NCI-H226 (cell line): Measurements from ENCODE around the gene SYNDIG1.

ENCODE experiments used
- DNase-seq: peaks from one replicate; pipeline ENCODE4 v3.0.0-alpha.2; 2015

SYNDIG1 gene

DNA sequence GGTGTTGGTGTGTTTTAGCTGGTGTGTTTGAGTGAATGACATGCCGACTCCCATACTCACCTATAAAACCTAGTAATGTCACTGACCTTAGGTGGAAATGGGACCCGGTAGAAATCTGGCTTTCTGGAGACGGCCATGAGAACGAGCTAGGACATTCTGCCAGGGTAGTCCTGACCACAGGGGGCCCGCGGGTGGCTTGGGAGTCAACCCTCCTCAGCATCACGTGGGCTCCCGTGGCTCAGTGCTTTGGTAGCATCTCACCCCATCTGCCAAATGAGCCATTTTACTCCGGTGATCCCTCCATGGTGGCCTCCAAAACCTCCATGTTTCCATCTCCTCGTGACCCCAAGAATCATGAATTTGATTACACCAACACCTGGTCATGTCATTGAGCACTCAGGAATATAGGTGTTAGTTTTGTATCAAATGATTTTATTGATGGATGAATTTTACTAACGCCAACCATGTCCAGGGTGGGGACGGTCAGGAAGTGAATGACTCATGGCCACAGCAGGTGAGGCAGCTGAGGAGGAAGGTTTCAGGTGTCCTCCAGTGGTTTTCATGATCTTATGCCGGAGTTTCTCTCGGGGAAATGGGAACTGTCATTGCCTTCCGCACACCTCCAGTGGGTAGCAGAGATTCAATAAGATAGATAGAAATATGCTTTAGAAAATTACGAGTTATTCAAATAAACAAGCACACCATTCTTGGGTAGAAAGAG lies 195.0 kb downstream of the SYNDIG1 start:
- no peak for DNase-seq

DNA sequence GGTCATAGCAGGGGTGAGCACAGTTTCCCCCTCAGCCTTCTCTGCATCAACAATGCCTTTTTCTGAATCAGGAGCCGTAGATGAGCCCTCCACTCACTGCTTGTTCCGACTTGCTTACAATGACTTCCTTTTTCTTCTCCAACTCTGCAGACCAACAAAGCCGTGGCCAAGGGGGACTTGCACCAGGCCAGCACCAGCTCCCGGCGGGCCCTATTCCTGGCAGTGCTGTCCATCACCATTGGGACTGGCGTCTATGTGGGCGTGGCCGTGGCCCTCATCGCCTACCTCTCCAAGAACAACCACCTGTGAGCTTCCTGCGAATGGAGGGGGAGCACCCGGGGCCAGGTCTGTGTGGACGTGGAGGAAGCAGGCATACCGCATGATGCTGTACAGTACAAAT lies 195.8 kb downstream of the SYNDIG1 start:
- no peak for DNase-seq

DNA sequence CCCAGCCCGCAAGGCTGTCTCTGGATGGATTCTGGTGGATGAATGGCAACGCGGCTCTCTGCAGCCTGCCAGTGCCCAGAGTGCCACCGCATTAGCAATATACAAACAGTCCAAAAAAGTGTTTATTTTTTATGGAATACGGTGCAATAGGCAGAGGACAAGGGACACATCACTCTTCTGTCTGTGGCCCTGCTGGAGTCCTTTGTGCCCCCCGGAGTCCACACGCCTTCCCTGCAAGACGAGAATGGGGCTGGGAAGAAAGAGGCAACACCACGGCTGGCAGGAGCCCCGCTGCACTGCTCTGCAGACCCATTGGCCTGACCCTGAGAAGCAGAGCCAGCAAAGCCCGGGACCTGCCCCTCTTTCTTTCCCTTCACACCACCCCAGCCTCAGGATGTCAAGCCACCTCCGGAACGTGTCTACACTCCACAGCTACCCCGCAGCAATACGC lies 196.3 kb downstream of the SYNDIG1 start:
- DNase-seq = no peak

DNA sequence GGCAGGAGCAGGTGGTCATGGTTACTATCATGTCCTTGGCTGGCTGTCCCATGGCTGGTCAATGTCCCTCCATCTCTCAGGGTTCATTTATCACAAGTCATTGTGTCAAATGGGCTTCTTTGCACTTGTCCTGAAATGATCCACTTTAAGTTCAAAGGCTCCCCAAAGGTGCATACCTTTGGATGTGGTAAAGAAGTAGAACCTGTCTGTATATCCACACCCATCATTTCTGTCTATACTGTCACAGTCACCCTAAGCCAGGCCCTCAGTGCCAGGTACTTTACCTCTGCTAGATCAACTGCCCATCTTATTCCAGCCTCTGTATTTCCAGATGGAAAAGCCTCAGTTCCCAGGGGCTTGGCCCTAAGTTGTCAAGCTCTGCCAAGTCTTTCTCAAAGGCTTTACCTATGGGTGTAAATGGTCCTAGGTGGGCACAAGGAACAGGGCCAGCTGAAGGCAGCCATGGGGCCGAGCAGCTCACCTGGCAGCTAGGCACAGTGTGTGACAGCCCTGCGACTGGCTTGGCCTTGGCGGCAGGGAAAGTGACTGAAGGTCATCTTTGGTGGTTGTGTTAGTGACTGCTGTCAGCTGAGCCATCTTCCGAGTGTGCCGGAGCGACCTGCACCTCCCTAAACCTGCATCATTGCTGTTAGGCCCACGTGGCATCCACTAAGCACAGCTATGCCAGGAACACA lies 198.4 kb downstream of the SYNDIG1 start:
- DNase-seq = no peak

DNA sequence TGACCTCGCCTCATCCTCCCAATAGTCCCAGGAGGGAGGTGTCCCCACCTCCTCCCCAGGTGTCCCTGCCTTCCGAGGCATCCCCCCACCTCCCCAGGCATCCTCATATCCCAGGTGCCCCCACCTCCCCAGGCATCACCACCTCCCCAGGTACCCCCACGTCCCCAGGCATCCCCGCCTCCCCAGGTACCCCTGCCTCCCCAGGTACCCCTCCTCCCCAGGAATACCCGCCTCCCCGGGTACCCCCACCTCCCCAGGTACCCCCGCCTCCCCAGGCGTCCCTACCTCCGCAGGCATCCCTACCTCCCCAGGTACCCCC lies 198.9 kb downstream of the SYNDIG1 start:
- DNase-seq = no peak

DNA sequence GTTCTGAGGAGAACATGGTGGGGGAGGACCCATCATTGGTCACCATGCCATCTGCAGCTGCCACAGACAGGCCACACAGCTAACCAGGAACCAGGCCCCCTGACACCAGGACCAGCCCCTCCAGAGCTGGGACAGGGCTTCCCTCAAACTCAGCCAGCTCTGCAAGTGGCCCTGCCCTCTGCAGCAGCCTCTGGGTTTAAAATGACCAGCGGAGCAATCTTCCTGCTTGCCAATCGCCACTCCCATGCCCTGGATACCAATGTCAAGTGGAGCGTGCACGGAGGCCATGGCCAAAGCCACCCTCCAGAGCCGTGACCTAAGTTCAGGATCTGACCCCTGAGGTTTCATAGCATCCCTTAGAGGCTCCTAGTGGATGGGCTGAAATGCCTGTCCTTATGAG lies 199.4 kb downstream of the SYNDIG1 start:
- no peak for DNase-seq

DNA sequence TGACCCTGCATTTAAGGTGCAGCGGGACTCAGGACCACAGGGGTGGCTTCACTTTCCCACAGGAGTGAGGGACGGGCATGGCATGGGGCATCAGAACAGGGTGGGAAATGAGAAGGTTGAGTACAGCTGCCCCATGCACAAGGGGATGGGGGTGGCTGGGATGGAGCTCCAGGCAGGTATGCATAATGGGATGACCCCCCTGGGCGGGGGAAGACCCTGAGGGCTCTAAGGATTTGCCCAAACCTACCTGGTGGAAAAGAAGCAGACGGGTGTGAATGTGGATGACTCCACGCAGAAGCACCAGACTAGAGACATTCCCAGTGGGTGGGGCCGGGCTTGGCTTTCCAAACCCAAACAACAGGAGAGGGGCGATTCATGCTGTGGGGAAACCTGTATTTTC lies 200.3 kb downstream of the SYNDIG1 start:
- DNase-seq = no peak

DNA sequence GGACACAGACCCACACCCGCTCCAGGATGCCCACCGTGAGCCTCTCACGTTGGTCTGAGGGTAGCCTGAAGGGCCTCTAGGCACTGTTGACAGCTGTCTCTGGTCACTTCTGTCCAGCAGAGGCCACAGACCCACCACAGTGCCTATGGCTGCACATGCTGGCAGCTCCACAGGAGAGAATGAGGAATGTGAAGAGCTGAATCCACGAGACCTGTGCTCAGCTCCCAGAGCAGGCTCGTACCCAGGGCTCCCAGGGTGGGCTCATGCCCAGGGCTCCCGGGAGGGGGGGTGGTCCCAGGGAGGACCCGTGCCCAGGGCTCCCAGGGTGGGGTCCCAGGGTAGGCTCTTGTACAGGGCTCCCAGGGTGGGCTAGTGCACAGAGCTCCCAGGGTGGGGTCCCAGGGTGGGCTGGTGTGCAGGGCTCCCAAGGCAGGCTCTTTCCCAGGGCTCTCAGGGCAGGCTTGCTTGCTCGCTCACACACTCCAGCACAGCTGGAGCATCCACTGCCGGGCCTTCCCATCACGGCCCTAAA lies 201.0 kb downstream of the SYNDIG1 start:
- DNase-seq = no peak

DNA sequence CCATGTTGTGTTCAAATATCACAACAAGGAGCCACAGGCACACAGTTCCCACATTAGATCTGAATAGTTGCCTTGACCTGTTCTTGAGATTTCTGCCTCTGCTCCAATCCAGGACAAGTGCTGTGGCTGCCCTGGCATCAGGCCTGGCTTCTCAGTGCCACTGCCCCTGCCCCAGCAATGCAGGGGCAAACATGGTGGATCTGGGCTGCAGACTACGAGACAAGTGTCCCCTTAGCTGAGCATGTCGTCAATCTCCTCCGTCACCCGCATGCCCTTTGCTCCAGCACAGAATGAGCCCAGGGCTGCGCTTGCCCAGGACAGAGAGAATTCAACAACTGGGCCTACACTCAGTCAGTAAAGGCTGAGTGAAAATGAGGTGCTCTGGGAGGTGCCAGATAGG lies 201.6 kb downstream of the SYNDIG1 start:
- no peak for DNase-seq

DNA sequence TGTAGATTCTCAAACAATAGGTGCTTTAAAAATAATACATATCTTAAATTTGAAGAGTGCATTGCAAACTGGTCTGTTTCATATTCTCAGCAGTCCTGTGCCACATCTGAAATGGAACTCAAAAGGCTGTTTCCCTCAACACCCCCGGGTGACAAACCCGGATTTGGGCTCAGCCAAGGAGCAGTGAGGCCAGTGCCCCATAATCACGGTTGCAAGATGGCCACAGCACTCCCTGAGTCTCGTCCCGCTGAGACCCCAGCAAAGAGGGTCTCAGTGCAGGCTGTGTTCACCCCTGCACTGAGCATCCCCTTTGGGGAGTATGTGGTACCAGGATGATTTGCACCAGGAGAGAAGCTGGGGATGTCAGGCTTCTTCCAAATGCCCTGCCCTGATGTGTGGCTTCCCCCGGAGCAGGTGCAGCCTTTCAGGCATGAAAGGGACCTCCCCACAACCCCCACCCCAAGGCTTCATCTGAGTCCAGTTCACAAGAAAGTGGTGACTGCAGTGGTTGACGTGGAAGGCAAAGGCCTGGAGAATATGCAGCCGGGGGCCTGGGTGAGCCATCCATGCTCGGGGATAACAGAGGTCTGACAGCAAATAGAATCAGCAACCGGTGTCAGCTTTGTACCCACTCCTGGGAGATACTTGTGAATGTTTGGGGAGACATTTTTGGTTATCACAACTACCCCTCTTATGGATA lies 202.9 kb downstream of the SYNDIG1 start:
- DNase-seq = no peak

DNA sequence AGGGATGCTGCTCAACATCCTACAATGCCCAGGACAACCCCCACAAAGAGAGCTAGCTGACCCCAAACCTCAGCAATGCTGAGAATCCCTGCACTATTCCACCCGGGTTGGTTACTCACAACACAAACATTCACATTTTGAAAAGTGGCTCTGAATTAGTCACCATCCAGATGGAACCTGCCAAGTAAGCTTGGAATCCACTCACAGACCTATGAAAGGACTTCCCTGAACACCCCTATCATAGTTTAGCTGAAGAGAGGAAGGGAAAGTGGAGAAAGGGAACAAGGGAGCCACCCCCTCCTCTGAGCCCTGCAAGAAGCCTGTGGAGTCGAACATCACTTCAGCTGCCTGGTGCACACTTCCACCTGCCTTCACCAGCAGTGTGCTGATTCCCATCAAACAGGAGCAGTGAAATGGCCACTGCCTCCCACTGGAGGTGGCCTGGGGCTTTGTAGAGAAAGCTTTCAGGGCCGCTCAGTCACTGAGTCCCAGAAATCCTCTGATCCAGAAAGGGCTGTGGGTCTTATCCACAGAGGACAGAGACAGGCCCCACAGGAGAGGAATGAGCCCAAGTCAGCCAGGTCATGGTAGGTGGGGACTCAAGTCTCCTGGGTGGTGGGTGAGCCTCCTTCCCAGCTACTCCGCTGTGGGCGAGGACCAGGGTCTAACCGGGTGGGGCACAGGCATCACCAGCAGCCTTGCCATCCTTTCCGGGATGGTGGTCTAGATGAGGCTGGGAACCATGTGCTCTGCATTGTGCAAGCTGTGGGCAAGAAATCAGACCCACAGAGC lies 203.7 kb downstream of the SYNDIG1 start:
- peak; percentile 94 for DNase-seq

DNA sequence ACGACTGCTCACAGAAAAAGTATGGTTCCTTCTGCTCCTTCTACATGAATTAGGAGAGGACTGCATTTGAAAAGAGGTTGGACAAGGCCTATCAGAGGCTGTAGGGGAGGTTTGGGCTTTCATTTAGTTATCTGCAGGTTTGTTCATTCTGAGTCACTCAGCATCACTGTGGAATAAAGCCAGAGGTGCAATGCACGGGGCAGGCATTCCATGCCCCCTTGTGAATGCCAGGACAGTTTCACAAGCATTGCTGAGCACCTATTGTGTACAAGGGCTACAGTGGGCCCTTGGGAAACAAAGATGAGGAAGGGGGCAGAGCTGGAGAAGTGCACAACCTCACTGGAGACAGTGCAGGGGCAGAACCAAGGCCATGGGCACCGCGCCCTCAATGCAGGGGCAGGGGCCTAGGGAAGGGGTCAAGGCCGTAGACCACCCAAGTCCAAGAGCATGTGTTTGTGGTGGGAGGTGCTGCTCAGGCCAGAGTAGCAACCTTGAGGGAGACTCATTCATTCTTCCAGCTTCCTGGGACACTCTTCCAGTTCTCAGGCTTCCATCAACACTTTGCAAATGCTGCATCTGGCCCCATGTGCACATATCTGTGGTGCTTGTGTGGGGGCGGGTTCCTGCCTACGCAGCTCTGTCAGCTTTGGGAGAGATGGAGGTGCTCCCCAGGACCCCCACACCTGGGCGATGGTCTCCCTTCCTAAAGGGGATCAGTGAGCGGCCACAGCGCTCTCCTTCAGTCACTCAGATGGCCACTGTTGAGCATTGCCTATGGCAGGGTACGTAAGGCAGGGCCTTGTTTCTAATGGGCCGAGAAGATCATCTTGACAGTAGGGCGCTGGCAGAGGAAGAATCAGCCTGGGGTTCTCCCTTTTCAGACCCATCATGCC lies 204.5 kb downstream of the SYNDIG1 start:
- peak; percentile 91 for DNase-seq

DNA sequence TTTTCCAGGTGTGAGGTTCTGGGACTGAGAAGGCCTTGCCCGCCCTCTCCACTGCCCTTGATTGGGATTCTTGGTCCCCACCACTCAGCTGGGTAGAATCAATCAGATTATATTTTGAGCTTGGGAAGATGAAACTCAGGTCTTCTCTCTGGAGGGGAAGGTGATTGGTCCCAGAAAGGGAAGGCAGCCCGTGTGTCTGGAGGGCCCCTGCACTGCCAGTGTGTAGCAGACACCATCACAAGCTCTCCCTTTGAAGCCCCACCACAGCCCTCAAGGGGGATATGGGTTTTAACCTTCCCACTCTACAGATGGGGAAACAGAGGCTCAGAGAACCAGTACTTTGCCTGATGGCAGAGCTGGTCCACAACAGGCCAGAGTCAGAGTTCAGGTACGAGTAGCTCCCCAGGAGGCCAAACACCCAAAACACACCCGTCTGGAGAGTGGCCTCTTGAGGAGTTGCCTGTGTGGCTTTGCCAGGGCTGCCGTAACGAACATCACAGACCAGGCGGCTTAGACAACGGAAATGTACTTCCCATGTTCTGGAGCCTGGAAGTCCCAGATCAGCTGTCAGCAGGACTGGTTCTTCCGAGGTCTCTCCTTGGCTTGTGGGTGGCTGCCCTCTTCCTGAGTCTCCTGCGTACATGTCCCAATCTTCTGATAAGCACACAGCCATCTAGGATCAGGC lies 205.6 kb downstream of the SYNDIG1 start:
- DNase-seq = no peak

DNA sequence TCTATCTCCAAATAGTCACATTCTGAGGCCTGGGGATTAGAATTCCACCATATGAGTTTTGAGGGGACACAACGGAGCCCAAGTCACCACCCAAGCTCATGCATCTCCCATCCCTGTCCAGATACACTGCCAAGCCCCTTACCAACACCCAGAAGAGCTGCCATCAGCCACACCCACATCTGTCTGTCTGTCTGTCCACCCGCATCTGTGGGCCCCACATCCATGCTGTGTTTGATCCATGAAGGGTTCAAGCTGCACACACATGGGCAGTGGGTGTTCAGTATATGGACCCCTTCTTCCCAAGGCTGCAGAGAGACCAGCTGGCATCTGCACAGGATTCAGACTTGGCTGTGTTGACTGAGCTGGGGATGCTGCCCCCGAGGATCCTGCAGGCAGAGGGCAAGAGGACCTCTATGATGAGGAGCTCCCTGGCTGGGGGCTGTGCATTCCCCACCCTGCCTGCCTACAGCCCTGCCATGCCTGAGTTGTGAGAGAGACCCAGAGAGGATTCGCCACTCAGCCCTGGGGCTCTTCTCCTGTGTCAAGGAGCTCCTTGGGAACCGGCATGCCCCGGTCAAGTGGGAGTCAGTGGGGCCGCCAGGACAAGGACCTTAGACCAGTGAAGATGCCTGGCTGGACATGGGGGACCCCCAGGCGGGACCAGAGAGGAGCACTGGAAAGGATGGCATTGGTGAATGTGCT lies 206.4 kb downstream of the SYNDIG1 start:
- no peak for DNase-seq

DNA sequence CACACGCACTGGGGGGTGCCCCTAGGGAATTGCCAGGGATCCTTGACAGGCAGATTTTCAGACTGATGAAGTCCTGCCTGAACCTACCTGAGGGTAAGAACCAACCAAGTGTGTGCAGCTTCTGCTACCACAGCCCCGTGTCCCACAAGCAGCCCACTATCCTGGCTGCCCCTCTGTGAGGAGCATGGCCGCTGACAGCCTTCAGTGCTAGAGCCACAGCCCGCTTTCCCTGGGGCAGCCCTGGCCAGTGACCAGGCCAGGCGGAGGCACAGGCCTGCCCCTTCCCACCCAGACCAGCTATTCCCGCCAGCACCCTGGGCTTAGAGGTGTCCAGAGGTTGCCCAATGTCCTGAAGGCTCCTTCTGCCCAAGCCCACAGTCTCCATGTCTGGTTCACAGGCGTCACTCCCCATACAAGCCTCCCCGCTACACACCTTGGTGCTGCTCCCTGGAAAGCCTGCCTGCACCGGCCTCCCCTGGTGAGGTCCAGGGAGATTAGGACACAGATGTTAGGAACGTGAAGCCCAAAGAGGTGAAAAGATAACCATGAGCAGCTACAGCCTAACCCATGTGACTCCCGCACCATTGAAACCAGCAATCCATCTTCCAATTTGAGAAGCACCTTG lies 207.0 kb downstream of the SYNDIG1 start:
- DNase-seq = no peak

DNA sequence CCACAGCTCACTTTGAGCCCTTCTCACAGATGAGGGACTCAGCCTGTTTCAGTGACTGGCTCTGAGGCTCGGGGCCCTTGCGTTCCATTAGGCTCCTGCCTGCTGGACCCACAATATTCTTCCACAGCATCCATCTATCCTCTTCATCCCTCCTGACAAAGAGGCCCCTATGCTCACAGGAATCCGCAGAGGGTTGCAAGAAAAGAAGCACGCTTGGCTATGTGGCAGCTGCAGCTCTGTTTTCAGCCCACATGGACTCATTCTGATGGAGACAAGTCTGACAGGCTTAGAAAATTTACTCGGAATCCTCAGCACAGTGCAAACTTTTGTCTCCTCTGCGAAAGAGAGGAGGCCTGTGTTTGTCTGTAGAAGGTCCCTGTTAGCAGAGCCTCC lies 207.5 kb downstream of the SYNDIG1 start:
- no peak for DNase-seq

DNA sequence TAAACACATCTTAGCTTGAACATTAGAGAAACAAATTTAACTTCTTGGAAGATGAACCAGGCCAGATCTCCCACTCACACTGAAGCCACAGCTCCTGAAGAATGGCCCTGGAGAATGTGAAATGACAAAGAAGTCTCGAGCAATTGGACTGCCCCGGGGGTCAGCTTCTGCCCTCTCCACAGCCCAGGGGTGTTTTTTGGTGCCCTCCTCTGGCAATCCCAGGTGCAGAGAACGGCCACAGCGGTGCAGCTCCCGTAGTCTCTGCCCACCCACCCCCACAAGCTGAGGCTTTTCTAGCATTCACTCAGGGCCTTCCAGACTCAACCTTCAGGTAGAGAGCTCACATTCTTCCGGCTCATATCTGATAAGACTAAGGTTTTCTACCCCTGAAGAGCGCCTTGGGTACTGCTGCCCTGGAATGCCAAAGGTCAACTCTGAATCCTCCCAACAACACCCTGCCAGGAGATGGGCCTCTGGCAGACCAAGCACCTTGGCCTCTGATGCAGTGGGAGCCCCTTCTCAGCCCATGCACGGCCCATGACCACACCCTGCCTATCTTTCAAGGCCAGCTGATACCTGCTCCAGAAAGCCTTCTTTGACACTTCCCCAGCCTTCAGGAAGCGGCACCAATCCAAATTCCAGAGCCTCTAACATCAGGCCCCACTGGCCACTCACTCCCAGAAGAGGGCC lies 208.3 kb downstream of the SYNDIG1 start:
- no peak for DNase-seq

DNA sequence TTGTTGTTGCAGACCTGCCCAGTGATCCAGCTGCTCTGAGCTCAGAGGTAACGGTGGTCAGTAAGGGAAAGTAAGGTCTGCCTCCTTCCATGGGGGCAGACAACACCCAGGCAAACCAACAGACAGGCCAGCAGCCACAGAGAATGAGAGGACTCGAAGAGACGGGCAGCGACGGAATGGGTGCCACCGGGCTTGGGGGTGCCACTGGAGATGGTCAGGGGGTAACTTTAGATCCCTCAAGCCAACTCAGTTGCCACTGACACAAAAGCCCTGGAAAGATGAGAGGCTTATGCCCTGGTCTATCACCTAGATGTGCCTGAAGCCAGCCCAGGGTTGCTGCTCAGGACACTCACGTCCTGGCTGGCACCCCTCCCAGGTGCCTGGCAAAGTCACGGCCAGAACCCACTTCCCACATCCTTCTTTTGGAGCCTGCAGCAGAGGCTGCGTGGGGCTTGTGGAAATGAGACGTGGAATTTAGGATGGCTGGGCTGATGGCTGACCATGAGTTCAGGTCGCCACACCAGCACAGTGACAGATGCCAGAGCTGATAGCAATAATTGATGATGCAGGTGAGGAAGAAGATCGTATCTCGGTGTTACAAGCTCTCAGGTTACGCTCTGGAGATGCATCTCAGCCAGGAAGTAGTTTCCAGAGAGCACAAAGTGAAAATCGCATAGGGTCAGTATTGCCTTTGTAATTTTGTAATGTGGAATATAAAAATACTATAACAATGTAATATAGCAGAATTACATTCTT lies 209.1 kb downstream of the SYNDIG1 start:
- DNase-seq = no peak
